CD4-positive, alpha-beta T cell (primary cell): Measurements from ENCODE around the gene LGALS4. TPM values are rescaled to one million over a fixed set of nuclear protein-coding genes. Genes with fewer than 3 reads are reported as not detected.
"Not testable (repeated sequence)": the region's sequence is repeated elsewhere in the genome, so short reads cannot be mapped to it uniquely, and the experiment has no call there.

Experiments
- ATAC-seq: fragments of 200-7000 bp; cut with Tn5 transposase; one replicate; pipeline ENCODE4 v1.10.0; 2022; ENCODE audit warnings: mild to moderate bottlenecking; ENCODE audit not compliant: poor library complexity
- CTCF ChIA-PET: fragments of 350-600 bp; sonication (Branson Sonifier 250); formaldehyde crosslinking; loops from one replicate; lab custom pipeline; 2021; ENCODE audit warnings: antibody characterized with exemption, inconsistent platforms; lab: Charles Lee
- POLR2A ChIA-PET: fragments of 350-600 bp; sonication (Branson Sonifier 250); formaldehyde crosslinking; loops from one replicate; lab custom pipeline; 2021; ENCODE audit warnings: antibody characterized with exemption, inconsistent platforms; lab: Charles Lee
- DNase-seq, 14 experiments: peaks; one replicate each; pipeline ENCODE4 v3.0.0-alpha.2; 2013 to 2020; ENCODE audit warnings: mixed read lengths in 2 of 14
- H3K27ac ChIP-seq, 2 donors: one replicate each; pipeline versions ENCODE4 v1.5.1 to v1.7.0; 2013; ENCODE audit warnings: low read length in 2 of 2, low read depth in 1 of 2, mild to moderate bottlenecking in 1 of 2
- H3K27me3 ChIP-seq, 2 experiments: 1 replicate in 1 of 2; 2 replicates in 1 of 2; pipeline versions ENCODE4 v1.6.1 to v1.7.0; 2013; ENCODE audit warnings: low read length in 2 of 2, control low read depth in 1 of 2, mild to moderate bottlenecking in 1 of 2, moderate library complexity in 1 of 2; ENCODE audit not compliant: insufficient read depth in 2 of 2, control insufficient read depth in 1 of 2
- H3K36me3 ChIP-seq: one replicate; pipeline ENCODE4 v1.6.1; 2013; ENCODE audit warnings: low read length, control low read depth; ENCODE audit not compliant: insufficient read depth
- H3K4me1 ChIP-seq: one replicate; pipeline ENCODE4 v1.6.1; 2013; ENCODE audit warnings: low read length, control low read depth; ENCODE audit not compliant: insufficient read depth
- H3K4me3 ChIP-seq: one replicate; pipeline ENCODE4 v1.5.1; 2013; ENCODE audit warnings: mild to moderate bottlenecking, low read length, moderate library complexity
- H3K9me3 ChIP-seq, 2 experiments: 1 replicate in 1 of 2; 2 replicates in 1 of 2; pipeline versions ENCODE4 v1.6.1 to v1.7.0; 2013; ENCODE audit warnings: low read length in 2 of 2, mild to moderate bottlenecking in 2 of 2, control low read depth in 1 of 2, moderate library complexity in 1 of 2; ENCODE audit not compliant: control insufficient read depth in 1 of 2, insufficient read depth in 1 of 2
- H3K27ac Mint-ChIP-seq: one replicate; pipeline ENCODE4 v1.8.0; 2020; ENCODE audit warnings: mixed read lengths
- H3K27me3 Mint-ChIP-seq: one replicate; pipeline ENCODE4 v1.8.0; 2021; ENCODE audit warnings: mixed read lengths
- H3K36me3 Mint-ChIP-seq: one replicate; pipeline ENCODE4 v1.8.0; 2021; ENCODE audit warnings: low read depth, mixed read lengths
- H3K4me1 Mint-ChIP-seq: one replicate; pipeline ENCODE4 v1.8.0; 2021; ENCODE audit warnings: low read depth, mixed read lengths
- H3K4me3 Mint-ChIP-seq: one replicate; pipeline ENCODE4 v1.8.0; 2020; ENCODE audit warnings: mild to moderate bottlenecking, mixed read lengths
- H3K9me3 Mint-ChIP-seq: one replicate; pipeline ENCODE4 v1.8.0; 2020; ENCODE audit warnings: mixed read lengths
- CTCF ChIP-seq: fragments of 200-600 bp; IDR thresholded peaks from one replicate; pipeline ENCODE4 v1.8.0; 2022; ENCODE audit warnings: antibody characterized with exemption, mild to moderate bottlenecking
- intact Hi-C, 2 experiments: fragments of 100-400 bp; cut with DNase I in 1 of 2; cut with micrococcal nuclease in 1 of 2; formaldehyde crosslinking; loops; one replicate each; pipeline versions ENCODE4 v1.15.1 to v1.9.0; 2023 to 2025; cut with DNase I, micrococcal nuclease
- total RNA-seq, 174 experiments: library from RNA in 2 of 174; stranded (reverse) in 2 of 174; gene quantifications; one replicate each; pipeline ENCODE4 v1.2.3 and lab custom pipeline; 2021 to 2026

The LGALS4 gene
- total RNA-seq, 2 experiments from 2014 or later, result 2.3 to 3.1 TPM

DNA sequence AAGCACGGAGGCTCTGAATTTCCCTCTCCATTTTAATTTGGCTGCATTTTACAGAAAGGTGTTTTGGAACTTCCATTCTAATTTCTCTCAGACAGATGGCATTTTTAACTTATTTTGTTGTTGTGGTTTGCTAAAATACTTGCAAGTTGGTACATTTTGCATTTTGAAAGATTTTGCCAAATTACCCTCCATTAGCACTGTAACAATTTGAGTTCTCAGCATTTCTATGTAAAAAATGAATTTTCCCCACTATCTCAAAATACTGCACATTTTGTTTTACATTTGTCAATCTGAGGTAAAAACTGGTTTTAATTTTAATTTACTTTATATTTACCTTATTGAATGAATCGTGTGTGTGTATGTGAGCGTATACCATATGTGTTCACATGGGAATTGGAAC, 44.1 kb upstream of the LGALS4 start:
- intact Hi-C loops, result no loop called here
- H3K27me3 Mint-ChIP-seq, result no peaks in the 10 kb centered on the region
- DNase-seq (no peak), ATAC-seq (no peak)
- H3K9me3 Mint-ChIP-seq, result no peaks in the 10 kb centered on the region
- peaks cover 4% of the 10 kb centered on the region for H3K36me3 Mint-ChIP-seq
- POLR2A ChIA-PET, result interaction anchor here (0.9 to 2.2 kb wide), 5 partner anchors 8 to 21 kb away, joined by 3 to 11 read pairs (median 8); partner anchors contain the start of gene RINL
- Histone ChIP-seq H3K27me3 (no peaks in the 10 kb centered on the region), H3K9me3 (no peaks in the 10 kb centered on the region), H3K4me3 (no peak overlapping the region), H3K27ac (peak overlapping the region in 1 of 2 donors; percentile 52), H3K4me1 (peaks cover 29% of the 10 kb centered on the region), H3K36me3 (no peaks in the 10 kb centered on the region)
- CTCF ChIA-PET, result interaction anchor here (1.2 to 1.3 kb wide), 2 partner anchors 15 to 31 kb away, joined by 3 to 4 read pairs; no protein-coding TSS in a partner anchor
- peaks cover 26% of the 10 kb centered on the region for H3K4me1 Mint-ChIP-seq
- H3K27ac Mint-ChIP-seq, result peak overlapping the region; percentile 80
- H3K4me3 Mint-ChIP-seq, result peak overlapping the region; percentile 56
- TF ChIP-seq CTCF, result no peak

DNA sequence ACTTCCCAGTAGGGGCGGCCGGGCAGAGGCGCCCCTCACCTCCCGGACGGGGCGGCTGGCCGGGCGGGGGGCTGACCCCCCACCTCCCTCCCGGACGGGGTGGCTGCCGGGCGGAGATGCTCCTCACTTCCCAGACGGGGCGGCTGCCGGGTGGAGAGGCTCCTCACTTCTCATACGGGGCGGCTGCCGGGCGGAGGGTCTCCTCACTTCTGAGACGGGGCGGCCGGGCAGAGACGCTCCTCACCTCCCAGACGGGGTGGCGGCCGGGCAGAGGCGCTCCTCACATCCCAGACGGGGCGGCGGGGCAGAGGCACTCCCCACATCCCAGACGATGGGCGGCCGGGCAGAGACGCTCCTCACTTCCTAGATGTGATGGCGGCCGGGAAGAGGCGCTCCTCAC, 43.0 kb upstream of the LGALS4 start:
- intact Hi-C loops, H3K36me3 ChIP-seq, H3K9me3 ChIP-seq, H3K4me3 ChIP-seq, H3K9me3 Mint-ChIP-seq, POLR2A ChIA-PET, H3K4me3 Mint-ChIP-seq, DNase-seq, H3K27ac ChIP-seq, CTCF ChIA-PET, H3K27me3 ChIP-seq, H3K27me3 Mint-ChIP-seq, ATAC-seq, H3K27ac Mint-ChIP-seq: not testable (repeated sequence)
- peaks cover 15% of the 10 kb centered on the region for H3K36me3 Mint-ChIP-seq
- H3K4me1 ChIP-seq, result peaks cover 39% of the 10 kb centered on the region
- peaks cover 32% of the 10 kb centered on the region for H3K4me1 Mint-ChIP-seq

DNA sequence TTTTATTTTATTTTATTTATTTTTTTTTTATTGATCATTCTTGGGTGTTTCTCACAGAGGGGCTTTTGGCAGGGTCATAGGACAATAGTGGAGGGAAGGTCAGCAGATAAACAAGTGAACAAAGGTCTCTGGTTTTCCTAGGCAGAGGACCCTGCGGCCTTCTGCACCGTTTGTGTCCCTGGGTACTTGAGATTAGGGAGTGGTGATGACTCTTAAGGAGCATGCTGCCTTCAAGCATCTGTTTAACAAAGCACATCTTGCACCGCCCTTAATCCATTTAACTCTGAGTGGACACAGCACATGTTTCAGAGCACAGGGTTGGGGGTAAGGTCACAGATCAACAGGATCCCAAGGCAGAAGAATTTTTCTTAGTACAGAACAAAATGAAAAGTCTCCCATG, 42.2 kb upstream of the LGALS4 start:
- Mint-ChIP-seq H3K4me1 (peaks cover 34% of the 10 kb centered on the region), H3K4me3 (peak overlapping the region; percentile 48), H3K36me3 (peaks cover 23% of the 10 kb centered on the region)
- H3K27me3 ChIP-seq, H3K9me3 Mint-ChIP-seq, H3K27ac ChIP-seq, ATAC-seq, H3K9me3 ChIP-seq, H3K36me3 ChIP-seq, H3K27ac Mint-ChIP-seq, H3K4me3 ChIP-seq, DNase-seq, H3K27me3 Mint-ChIP-seq, POLR2A ChIA-PET, CTCF ChIA-PET, intact Hi-C loops: not testable (repeated sequence)
- peaks cover 42% of the 10 kb centered on the region for H3K4me1 ChIP-seq

GRCh38 chr19:38853214-38853613, 40.5 kb upstream of the LGALS4 start:
- Mint-ChIP-seq H3K27me3 (no peaks in the 10 kb centered on the region), H3K9me3 (no peaks in the 10 kb centered on the region), H3K27ac (peak overlapping the region; percentile 97), H3K4me3 (peak overlapping the region; percentile 92), H3K4me1 (peaks cover 49% of the 10 kb centered on the region), H3K36me3 (peaks cover 39% of the 10 kb centered on the region)
- H3K9me3 ChIP-seq, result no peaks in the 10 kb centered on the region
- peak overlapping the region in 1 of 2 donors; percentile 78 for H3K27ac ChIP-seq
- no peaks in the 10 kb centered on the region for H3K27me3 ChIP-seq
- no peak for TF ChIP-seq CTCF
- ATAC-seq (no peak), DNase-seq (no peak)
- intact Hi-C loops, result no loop called here
- H3K36me3 ChIP-seq, result peaks cover 7% of the 10 kb centered on the region
- no peak overlapping the region for H3K4me3 ChIP-seq
- CTCF ChIA-PET, result interaction anchor here (1.1 to 3.2 kb wide), 5 partner anchors 11 to 83 kb away, joined by 3 to 11 read pairs (median 5); partner anchors contain the start of genes MRPS12 and SARS2
- POLR2A ChIA-PET, result interaction anchor here (1.0 to 9.1 kb wide), 6 partner anchors 12 to 450 kb away, joined by 3 to 170 read pairs (median 28); partner anchors contain the start of genes ECH1, FAM98C and RINL
- peaks cover 51% of the 10 kb centered on the region for H3K4me1 ChIP-seq
